ENCODE data around the gene NFYA. TPM values are rescaled to one million over a fixed set of nuclear protein-coding genes. Genes with fewer than 3 reads are reported as not detected.

Gene NFYA
- total RNA-seq, 1 experiment from 2014 or later, result 34.7 TPM

DNA sequence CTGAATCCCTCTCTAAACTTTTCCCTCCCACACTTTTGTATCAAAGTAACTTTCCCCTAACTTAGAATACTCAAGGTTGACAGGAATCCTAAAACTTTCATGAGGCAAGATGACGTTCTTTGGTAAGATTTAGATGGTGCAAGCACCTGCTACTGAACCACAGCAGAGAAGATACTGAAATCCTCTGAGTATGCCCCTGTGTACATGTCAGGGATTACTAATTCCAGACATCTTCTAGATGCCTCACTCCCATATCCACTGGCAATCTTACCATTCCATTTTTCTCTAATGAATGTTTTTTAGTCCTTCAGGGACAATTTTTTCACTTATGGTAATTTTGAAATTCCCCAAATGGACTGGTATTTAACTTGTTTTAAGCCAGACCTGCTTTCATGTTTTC lies 10.7 kb upstream of the NFYA start:
- ChIA-PET POLR2A (no interaction called here), CTCF (interaction anchor here (1.4 kb wide), 1 partner anchor 11 kb away, joined by 3 read pairs; the partner anchor contains the start of genes NFYA and OARD1)
- TF ChIP-seq TEAD4 (CRISPR knock-in tag; IDR thresholded peaks at IDR 0.05), result no peak
- Mint-ChIP-seq H3K36me3 (peaks cover 27% of the 10 kb centered on the region), H3K9me3 (no peaks in the 10 kb centered on the region), H3K27me3 (ENCODE audit: low read depth) (no peaks in the 10 kb centered on the region), H3K4me3 (no peak overlapping the region), H3K4me1 (peaks cover 19% of the 10 kb centered on the region), H3K27ac (no peak overlapping the region)
- DNase-seq (ENCODE audit: low spot score) (no peak), ATAC-seq (no peak)

DNA sequence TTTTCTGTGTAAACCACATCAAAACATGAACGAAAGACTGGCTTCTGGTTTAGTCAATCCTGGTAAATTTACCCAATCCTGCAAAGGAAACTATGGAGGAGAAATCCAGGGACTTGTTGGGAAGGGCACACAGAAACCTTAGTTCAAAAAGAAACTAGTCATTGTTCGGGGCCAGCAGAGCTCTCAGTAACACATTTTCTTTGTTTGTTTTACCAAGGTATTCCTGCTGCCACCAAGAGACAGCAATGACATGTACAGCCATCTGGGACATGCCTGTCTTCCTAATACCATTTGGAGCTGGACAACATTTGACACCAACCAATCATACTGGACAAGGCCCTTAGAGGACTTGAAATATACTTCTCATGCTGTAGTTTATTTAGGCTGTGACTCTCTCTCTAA lies 8.9 kb upstream of the NFYA start:
- H3K9me3 Mint-ChIP-seq, result no peaks in the 10 kb centered on the region
- DNase-seq (ENCODE audit: low spot score) (no peak), ATAC-seq (no peak)
- TF ChIP-seq TEAD4 (CRISPR knock-in tag; IDR thresholded peaks at IDR 0.05) (no peak), RORB (CRISPR knock-in tag; IDR thresholded peaks at IDR 0.05) (no peak), MXD4 (CRISPR knock-in tag; IDR thresholded peaks at IDR 0.05; ENCODE audit: borderline replicate concordance) (no peak), ZNF121 (CRISPR knock-in tag; IDR thresholded peaks at IDR 0.05) (no peak), IRF2 (CRISPR knock-in tag; IDR thresholded peaks at IDR 0.05; ENCODE audit: borderline replicate concordance, low read depth) (no peak), HMGA2 (CRISPR knock-in tag; IDR thresholded peaks at IDR 0.05) (no peak), FOXJ3 (CRISPR knock-in tag; IDR thresholded peaks at IDR 0.05; ENCODE audit: borderline replicate concordance) (no peak), JUN (CRISPR knock-in tag; IDR thresholded peaks at IDR 0.05) (no peak)
- TF ChIP-seq, protein P1, sequence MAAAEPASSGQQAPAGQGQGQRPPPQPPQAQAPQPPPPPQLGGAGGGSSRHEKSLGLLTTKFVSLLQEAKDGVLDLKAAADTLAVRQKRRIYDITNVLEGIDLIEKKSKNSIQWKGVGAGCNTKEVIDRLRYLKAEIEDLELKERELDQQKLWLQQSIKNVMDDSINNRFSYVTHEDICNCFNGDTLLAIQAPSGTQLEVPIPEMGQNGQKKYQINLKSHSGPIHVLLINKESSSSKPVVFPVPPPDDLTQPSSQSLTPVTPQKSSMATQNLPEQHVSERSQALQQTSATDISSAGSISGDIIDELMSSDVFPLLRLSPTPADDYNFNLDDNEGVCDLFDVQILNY (CRISPR knock-in tag; IDR thresholded peaks at IDR 0.05), result no peak
- TF ChIP-seq, protein P2, sequence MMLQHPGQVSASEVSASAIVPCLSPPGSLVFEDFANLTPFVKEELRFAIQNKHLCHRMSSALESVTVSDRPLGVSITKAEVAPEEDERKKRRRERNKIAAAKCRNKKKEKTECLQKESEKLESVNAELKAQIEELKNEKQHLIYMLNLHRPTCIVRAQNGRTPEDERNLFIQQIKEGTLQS (CRISPR knock-in tag; conservative IDR thresholded peaks at IDR 0.05), result no peak
- POLR2A ChIA-PET, result no interaction called here
- peaks cover 17% of the 10 kb centered on the region for H3K4me1 Mint-ChIP-seq
- CTCF ChIA-PET, result no interaction called here
- H3K27me3 Mint-ChIP-seq (ENCODE audit: low read depth), result no peaks in the 10 kb centered on the region
- no peak overlapping the region for H3K27ac Mint-ChIP-seq
- peaks cover 40% of the 10 kb centered on the region for H3K36me3 Mint-ChIP-seq
- H3K4me3 Mint-ChIP-seq, result no peak overlapping the region

DNA sequence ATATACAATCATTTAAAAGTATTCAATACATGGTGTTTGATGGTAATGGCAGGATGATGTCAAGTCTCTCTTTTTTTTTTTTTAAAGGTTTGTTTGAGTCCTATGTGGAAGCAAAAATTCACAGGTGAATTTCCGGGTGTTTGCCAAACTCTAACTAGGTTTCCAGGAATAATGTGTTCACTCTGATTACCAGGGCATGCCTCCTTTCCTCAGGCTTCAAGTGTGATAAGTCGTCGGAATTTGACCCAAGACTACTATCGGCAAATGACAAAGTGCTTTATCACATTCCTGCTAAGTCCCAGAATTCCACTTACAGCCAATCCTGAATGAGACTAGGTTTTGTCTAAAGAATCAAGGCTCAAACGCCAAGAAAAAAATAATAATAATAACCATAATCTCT lies 7.9 kb upstream of the NFYA start:
- Mint-ChIP-seq H3K27ac (no peak overlapping the region), H3K4me1 (peaks cover 9% of the 10 kb centered on the region), H3K36me3 (peaks cover 44% of the 10 kb centered on the region), H3K27me3 (ENCODE audit: low read depth) (no peaks in the 10 kb centered on the region), H3K9me3 (no peaks in the 10 kb centered on the region), H3K4me3 (no peak overlapping the region)
- ChIA-PET CTCF (no interaction called here), POLR2A (no interaction called here)
- DNase-seq (ENCODE audit: low spot score), result no peak
- ATAC-seq, result no peak
- TF ChIP-seq CREM (CRISPR knock-in tag; IDR thresholded peaks at IDR 0.05) (no peak), ZNF263 (CRISPR knock-in tag; IDR thresholded peaks at IDR 0.05; ENCODE audit: low read depth) (no peak), FOXJ3 (CRISPR knock-in tag; IDR thresholded peaks at IDR 0.05; ENCODE audit: borderline replicate concordance) (no peak), IRF2 (CRISPR knock-in tag; IDR thresholded peaks at IDR 0.05; ENCODE audit: borderline replicate concordance, low read depth) (no peak), ZNF317 (CRISPR knock-in tag; IDR thresholded peaks at IDR 0.05; ENCODE audit: borderline replicate concordance, low read depth) (no peak), RORB (CRISPR knock-in tag; IDR thresholded peaks at IDR 0.05) (no peak), TCF7 (CRISPR knock-in tag; IDR thresholded peaks at IDR 0.05; ENCODE audit: low read depth) (no peak), MYBL2 (CRISPR knock-in tag; IDR thresholded peaks at IDR 0.05) (no peak), ETV6 (CRISPR knock-in tag; IDR thresholded peaks at IDR 0.05) (no peak)
- TF ChIP-seq, protein P3, sequence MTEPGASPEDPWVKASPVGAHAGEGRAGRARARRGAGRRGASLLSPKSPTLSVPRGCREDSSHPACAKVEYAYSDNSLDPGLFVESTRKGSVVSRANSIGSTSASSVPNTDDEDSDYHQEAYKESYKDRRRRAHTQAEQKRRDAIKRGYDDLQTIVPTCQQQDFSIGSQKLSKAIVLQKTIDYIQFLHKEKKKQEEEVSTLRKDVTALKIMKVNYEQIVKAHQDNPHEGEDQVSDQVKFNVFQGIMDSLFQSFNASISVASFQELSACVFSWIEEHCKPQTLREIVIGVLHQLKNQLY (CRISPR knock-in tag; IDR thresholded peaks at IDR 0.05), result no peak
- TF ChIP-seq, protein P4, sequence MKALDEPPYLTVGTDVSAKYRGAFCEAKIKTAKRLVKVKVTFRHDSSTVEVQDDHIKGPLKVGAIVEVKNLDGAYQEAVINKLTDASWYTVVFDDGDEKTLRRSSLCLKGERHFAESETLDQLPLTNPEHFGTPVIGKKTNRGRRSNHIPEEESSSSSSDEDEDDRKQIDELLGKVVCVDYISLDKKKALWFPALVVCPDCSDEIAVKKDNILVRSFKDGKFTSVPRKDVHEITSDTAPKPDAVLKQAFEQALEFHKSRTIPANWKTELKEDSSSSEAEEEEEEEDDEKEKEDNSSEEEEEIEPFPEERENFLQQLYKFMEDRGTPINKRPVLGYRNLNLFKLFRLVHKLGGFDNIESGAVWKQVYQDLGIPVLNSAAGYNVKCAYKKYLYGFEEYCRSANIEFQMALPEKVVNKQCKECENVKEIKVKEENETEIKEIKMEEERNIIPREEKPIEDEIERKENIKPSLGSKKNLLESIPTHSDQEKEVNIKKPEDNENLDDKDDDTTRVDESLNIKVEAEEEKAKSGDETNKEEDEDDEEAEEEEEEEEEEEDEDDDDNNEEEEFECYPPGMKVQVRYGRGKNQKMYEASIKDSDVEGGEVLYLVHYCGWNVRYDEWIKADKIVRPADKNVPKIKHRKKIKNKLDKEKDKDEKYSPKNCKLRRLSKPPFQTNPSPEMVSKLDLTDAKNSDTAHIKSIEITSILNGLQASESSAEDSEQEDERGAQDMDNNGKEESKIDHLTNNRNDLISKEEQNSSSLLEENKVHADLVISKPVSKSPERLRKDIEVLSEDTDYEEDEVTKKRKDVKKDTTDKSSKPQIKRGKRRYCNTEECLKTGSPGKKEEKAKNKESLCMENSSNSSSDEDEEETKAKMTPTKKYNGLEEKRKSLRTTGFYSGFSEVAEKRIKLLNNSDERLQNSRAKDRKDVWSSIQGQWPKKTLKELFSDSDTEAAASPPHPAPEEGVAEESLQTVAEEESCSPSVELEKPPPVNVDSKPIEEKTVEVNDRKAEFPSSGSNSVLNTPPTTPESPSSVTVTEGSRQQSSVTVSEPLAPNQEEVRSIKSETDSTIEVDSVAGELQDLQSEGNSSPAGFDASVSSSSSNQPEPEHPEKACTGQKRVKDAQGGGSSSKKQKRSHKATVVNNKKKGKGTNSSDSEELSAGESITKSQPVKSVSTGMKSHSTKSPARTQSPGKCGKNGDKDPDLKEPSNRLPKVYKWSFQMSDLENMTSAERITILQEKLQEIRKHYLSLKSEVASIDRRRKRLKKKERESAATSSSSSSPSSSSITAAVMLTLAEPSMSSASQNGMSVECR (CRISPR knock-in tag; IDR thresholded peaks at IDR 0.05; ENCODE audit: borderline replicate concordance), result no peak
- TF ChIP-seq, protein P5, sequence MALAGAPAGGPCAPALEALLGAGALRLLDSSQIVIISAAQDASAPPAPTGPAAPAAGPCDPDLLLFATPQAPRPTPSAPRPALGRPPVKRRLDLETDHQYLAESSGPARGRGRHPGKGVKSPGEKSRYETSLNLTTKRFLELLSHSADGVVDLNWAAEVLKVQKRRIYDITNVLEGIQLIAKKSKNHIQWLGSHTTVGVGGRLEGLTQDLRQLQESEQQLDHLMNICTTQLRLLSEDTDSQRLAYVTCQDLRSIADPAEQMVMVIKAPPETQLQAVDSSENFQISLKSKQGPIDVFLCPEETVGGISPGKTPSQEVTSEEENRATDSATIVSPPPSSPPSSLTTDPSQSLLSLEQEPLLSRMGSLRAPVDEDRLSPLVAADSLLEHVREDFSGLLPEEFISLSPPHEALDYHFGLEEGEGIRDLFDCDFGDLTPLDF (CRISPR knock-in tag; IDR thresholded peaks at IDR 0.05), result no peak
- TF ChIP-seq, protein P6, sequence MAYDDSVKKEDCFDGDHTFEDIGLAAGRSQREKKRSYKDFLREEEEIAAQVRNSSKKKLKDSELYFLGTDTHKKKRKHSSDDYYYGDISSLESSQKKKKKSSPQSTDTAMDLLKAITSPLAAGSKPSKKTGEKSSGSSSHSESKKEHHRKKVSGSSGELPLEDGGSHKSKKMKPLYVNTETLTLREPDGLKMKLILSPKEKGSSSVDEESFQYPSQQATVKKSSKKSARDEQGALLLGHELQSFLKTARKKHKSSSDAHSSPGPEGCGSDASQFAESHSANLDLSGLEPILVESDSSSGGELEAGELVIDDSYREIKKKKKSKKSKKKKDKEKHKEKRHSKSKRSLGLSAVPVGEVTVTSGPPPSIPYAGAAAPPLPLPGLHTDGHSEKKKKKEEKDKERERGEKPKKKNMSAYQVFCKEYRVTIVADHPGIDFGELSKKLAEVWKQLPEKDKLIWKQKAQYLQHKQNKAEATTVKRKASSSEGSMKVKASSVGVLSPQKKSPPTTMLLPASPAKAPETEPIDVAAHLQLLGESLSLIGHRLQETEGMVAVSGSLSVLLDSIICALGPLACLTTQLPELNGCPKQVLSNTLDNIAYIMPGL (CRISPR knock-in tag; IDR thresholded peaks at IDR 0.05), result no peak
- TF ChIP-seq, protein P7, sequence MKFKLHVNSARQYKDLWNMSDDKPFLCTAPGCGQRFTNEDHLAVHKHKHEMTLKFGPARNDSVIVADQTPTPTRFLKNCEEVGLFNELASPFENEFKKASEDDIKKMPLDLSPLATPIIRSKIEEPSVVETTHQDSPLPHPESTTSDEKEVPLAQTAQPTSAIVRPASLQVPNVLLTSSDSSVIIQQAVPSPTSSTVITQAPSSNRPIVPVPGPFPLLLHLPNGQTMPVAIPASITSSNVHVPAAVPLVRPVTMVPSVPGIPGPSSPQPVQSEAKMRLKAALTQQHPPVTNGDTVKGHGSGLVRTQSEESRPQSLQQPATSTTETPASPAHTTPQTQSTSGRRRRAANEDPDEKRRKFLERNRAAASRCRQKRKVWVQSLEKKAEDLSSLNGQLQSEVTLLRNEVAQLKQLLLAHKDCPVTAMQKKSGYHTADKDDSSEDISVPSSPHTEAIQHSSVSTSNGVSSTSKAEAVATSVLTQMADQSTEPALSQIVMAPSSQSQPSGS (CRISPR knock-in tag; IDR thresholded peaks at IDR 0.05; ENCODE audit: borderline replicate concordance, low read depth), result no peak

All from WTC11 (cell line).